ENCODE measurements around the gene KIAA0408.
A peak's percentile ranks its signal among the peaks of the same experiment; 100 is the strongest.
"Not testable (repeated sequence)": the region's sequence is repeated elsewhere in the genome, so short reads cannot be mapped to it uniquely, and the experiment has no call there.

KIAA0408 gene

GRCh38 chr6:127464161-127464880 is 5.1 kb upstream of the KIAA0408 start:
- FAIRE-seq = no peak
- DNase-seq (ENCODE audit: low spot score) = no peak

DNA sequence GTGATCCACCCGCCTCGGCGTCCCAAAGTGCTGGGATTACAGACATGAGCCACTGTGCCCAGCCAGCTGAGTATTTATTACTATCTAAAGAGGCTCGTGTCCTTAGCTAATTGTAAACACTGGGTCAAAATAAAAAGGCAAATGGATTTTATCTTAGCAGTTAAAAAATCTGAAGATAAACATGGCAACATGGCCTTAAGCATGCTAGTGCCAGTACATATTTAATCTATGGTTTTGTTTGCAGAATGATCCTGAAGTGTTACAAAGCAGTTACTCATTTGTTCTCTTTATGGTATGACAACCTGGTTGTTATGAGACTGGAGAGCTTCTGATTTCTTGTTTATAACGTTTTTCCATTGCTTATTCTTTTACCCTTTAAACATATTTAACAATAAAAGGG is 3.9 kb upstream of the KIAA0408 start:
- no peak for FAIRE-seq
- DNase-seq (ENCODE audit: low spot score) = no peak

DNA sequence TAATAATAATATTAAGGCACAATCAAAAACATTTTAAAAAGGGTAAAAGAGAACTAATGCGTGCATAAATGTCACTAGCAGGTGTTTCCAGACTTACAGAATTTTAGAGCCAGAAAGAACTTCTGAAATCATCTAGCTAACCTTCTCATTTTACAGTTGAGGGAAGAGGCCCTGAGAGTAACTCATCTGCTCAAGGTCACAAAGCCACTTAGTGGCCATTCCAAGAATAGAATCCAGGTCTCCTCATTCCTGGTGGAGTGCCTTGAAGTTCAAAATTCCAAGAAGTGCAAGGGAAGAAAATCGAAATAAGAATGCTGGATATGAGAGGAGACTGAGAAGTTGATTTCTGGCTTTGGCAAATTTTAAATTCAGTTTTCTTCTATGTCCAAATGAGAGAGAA is 3.2 kb upstream of the KIAA0408 start:
- DNase-seq (ENCODE audit: low spot score) = no peak
- FAIRE-seq = no peak

- no peak for FAIRE-seq
- DNase-seq (ENCODE audit: low spot score) = no peak
Observed at GRCh38 chr6:127460465-127460864, 1.3 kb upstream of the KIAA0408 start.

- DNase-seq (ENCODE audit: low spot score) (no peak), FAIRE-seq (no peak)
Observed at GRCh38 chr6:127458817-127459216, 372 bp downstream of the KIAA0408 start.

- FAIRE-seq = no peak
- DNase-seq (ENCODE audit: low spot score) = no peak
Observed at GRCh38 chr6:127458222-127458621, 967 bp downstream of the KIAA0408 start.

DNA sequence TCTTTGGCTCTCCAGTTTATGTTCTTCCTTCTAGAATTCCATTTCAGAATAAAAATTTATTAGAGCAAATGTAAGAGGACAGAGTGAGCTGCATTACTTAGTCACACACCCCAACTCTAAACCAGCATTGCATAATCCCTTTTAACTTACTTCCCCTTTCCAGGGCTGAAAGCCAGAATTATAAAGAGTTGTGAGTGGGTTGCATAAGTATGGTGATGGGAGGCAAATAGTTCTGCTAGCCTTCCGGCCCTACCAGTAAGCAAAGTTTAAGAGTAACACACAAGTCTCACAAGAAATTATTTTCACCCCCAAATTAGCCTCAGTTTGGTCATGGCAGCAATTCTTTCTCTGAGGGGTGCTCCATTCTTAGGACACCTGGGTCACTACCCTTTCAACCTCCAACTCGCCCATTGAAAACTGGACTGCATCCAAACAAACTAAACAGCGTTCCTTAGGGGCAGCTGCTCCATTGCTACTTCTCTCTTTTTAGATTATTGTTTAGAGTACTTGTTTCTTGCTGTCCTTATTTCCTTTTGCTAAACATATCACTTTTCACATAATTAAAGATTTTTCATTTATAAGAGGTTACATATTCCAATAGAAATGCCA is 1.6 kb downstream of the KIAA0408 start:
- no peak for FAIRE-seq
- DNase-seq (ENCODE audit: low spot score) = no peak

GRCh38 chr6:127456465-127456864 is 2.7 kb downstream of the KIAA0408 start:
- DNase-seq (ENCODE audit: low spot score) (no peak), FAIRE-seq (no peak)

GRCh38 chr6:127453845-127454619 is 5.2 kb downstream of the KIAA0408 start:
- FAIRE-seq = no peak
- DNase-seq (ENCODE audit: low spot score) = no peak

DNA sequence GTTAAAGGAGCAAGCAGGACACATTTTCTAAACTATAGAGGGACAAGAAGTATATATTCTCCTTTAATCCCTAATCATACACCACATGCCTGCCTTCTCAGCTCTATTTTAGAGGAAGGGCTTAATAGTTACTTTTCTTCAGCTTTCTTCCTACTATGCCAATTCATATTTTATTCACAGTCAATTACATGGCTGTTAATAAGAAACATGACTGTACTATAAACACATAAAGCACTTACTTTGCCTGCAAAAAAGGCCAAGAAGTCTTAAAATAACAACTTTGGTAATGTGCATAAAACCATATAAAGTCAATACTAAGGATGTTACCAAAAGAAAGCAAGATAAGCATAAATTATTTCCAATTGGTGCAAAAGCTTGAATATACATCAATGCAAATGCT is 6.4 kb downstream of the KIAA0408 start:
- FAIRE-seq = no peak
- no peak for DNase-seq (ENCODE audit: low spot score)

- no peak for FAIRE-seq
Observed at GRCh38 chr6:127451388-127451787, 7.8 kb downstream of the KIAA0408 start.

GRCh38 chr6:127447780-127448179 is 11.4 kb downstream of the KIAA0408 start:
- FAIRE-seq = no peak
- no peak for DNase-seq (ENCODE audit: low spot score)

More at GRCh38 chr6:127451388-127451787, 7.8 kb downstream of the KIAA0408 start:
- DNase-seq (ENCODE audit: low spot score) = no peak

DNA sequence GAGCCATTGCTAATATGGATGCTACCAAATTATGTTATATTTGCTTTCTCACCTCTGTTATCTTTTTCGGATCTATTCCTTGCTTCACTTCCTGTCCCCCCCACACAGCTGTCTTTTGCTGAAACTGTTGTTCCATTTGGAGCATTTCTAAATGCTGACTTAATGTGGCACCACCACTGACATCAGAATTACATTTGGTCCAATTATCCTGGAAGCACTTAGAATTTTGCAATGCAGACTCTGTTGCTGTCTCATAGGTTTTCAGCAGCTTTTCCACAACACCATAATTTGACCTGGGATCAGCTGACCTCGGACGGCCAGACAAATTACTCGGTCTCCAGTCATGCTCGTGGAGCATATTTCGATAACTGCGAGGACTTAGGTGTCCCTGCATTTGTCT is 12.8 kb downstream of the KIAA0408 start:
- DNase-seq (ENCODE audit: low spot score) (no peak), FAIRE-seq (no peak)

GRCh38 chr6:127441881-127442280 is 17.3 kb downstream of the KIAA0408 start:
- FAIRE-seq (no peak), DNase-seq (ENCODE audit: low spot score) (no peak)

DNA sequence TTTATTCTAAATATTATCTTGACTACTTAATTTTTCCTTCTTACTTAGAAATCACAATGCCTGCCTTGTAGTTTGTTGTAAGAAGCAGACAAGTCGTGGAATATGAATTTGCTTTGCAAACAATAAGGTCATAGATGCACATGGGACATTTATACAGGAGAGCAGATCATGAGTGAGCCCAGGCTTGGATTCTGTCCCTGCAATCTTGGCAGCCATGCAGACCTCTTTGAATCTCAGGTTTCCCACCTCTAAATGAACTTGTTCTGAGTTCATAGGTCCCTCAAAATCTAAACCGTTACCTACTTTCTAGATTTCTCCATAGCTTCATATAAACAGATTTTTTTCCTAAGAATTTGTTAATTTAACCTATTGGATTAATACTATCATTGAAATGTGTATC is 19.5 kb downstream of the KIAA0408 start:
- FAIRE-seq (no peak), DNase-seq (ENCODE audit: low spot score) (no peak)

- no peak for FAIRE-seq
- DNase-seq (ENCODE audit: low spot score) = no peak
Observed at GRCh38 chr6:127436578-127437110, 22.5 kb downstream of the KIAA0408 start.

DNA sequence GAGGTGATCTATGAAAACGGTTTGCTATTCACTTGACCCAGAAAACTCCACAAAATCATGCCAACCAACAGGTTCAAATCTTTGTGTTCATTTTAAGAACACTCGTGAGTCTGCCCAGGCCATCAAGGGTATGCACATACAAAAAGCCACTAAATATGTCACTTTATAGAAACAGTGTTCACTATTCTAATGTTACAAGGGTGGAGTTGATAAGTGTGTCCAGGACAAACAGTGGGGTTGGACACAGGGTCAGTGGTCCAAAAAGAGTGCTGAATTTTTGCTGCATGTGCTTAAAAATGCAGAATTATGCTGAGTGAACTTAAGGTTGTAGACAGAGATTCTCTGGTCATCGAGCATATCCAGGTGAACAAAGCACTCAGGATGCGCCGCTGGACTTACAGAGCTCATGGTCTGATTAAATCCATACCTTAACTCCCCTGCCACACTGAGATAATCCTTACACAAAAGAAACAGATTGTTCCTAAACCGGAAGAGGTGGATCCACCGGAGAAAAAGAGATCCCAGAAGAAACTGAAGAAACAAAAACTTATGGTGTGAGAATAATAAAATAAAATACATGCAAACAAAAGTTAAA is 23.5 kb downstream of the KIAA0408 start:
- no peak for DNase-seq (ENCODE audit: low spot score)
- FAIRE-seq = no peak

- FAIRE-seq (no peak), DNase-seq (ENCODE audit: low spot score) (no peak)
Observed at GRCh38 chr6:127434651-127435050, 24.5 kb downstream of the KIAA0408 start.

DNA sequence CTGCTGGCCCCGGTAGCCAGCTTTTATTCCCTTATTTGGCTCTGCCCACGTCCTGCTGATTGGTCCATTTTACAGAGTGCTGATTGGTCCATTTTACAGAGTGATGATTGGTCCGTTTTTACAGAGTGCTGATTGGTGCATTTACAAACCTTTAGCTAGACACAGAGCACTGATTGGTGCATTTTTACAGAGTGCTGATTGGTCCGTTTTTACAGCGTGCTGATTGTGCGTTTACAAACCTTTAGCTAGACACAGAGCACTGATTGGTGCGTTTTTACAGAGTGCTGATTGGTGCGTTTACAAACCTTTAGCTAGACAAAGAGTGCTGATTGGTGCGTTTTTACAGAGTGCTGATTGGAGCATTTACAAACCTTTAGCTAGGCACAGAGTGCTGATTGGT is 30.6 kb downstream of the KIAA0408 start:
- FAIRE-seq; DNase-seq (ENCODE audit: low spot score): not testable (repeated sequence)

GRCh38 chr6:127423921-127424320 is 35.3 kb downstream of the KIAA0408 start:
- no peak for FAIRE-seq
- DNase-seq (ENCODE audit: low spot score) = no peak

GRCh38 chr6:127421164-127421563 is 38.0 kb downstream of the KIAA0408 start:
- DNase-seq (ENCODE audit: low spot score); FAIRE-seq: not testable (repeated sequence)

DNA sequence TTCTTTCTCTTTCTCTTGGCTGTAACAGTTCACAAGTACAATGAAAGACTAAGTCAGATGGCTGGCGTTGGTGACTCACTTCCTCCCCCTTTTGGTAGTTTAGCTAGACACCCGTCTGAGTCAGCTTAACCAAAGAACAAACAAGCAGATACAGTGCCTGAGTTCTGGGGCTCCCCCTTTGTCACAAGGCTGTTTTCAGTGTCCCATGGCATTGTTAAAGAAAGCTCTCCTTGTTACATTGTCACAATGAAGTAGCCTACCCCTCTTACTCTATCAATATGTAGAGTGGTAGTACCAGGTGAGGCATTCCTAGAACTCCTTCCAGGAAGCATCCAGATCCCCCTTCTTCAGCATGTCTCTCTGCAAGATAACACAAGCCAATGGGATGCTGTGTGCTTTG is 38.6 kb downstream of the KIAA0408 start:
- peak; percentile 83 for DNase-seq (ENCODE audit: low spot score)
- FAIRE-seq = peak; percentile 81

Data from RCC 7860 (cell line).